ENCODE data around the gene KCTD6. TPM values are rescaled to one million over a fixed set of nuclear protein-coding genes. Genes with fewer than 3 reads are reported as not detected.

KCTD6 gene
- total RNA-seq, 1 experiment from 2014 or later: 12.0 TPM

- TF ChIP-seq RAD21 (IDR thresholded peaks at IDR 0.05; ENCODE audit: low read depth): no peak
These were observed 11.0 kb downstream of the KCTD6 start (continued) for GRCh38 chr3:58502872-58503271.

GRCh38 chr3:58507356-58508078 lies 15.6 kb downstream of the KCTD6 start:
- Histone ChIP-seq H3K4me2 (ENCODE audit: low read length) (no peak overlapping the region), H3K9ac (ENCODE audit: low read length) (no peak overlapping the region), H3K9me2 (ENCODE audit: insufficient read depth) (no peaks in the 10 kb centered on the region), H3K27ac (ENCODE audit: low read depth, low read length) (no peak overlapping the region), H3K4me1 (ENCODE audit: control insufficient read depth in 1 of 2, insufficient read depth in 2 of 2, low read length in 2 of 2) (no peaks in the 10 kb centered on the region), H3K27me3 (ENCODE audit: insufficient read depth, low read length) (no peaks in the 10 kb centered on the region), H4K20me1 (ENCODE audit: insufficient read depth) (no peaks in the 10 kb centered on the region), H3K9me3 (ENCODE audit: control insufficient read depth in 1 of 2, insufficient read depth in 1 of 2, low read depth in 1 of 2, low read length in 2 of 2) (no peaks in the 10 kb centered on the region), H3K36me3 (ENCODE audit: control insufficient read depth in 1 of 2, insufficient read depth in 2 of 2, low read length in 2 of 2) (peaks cover 0 to 5% of the 10 kb centered on the region in 2 experiments; a peak in 1 of 4 replicates), H3K4me3 (replicated peaks in 1 of 2; ENCODE audit: low read depth in 1 of 2, low read length in 2 of 2) (no peak overlapping the region), H2AFZ (ENCODE audit: low read depth, low read length, poor library complexity, severe bottlenecking) (no peak overlapping the region), H3K79me2 (ENCODE audit: insufficient read depth, low read length) (peaks cover 11% of the 10 kb centered on the region)
- no peak for TF ChIP-seq FOSL1 (IDR thresholded peaks at IDR 0.05; ENCODE audit: low read depth)
- TF ChIP-seq ZBTB33 (IDR thresholded peaks at IDR 0.05; ENCODE audit: extremely low read depth, insufficient replicate concordance, low read length): no peak
- TF ChIP-seq SP1 (IDR thresholded peaks at IDR 0.05; ENCODE audit: low read depth): no peak
- TF ChIP-seq SIN3A (IDR thresholded peaks at IDR 0.05; ENCODE audit: low read depth): no peak
- no peak for TF ChIP-seq REST (IDR thresholded peaks at IDR 0.05; ENCODE audit: low read depth)
- TF ChIP-seq POLR2A (IDR thresholded peaks at IDR 0.05; ENCODE audit: borderline replicate concordance, extremely low read depth, insufficient read depth, insufficient read length): no peak
- no peak for TF ChIP-seq ELF1 (IDR thresholded peaks at IDR 0.05; ENCODE audit: borderline replicate concordance, low read depth)
- TF ChIP-seq TCF7L2 (IDR thresholded peaks at IDR 0.05; ENCODE audit: borderline replicate concordance, extremely low read depth, insufficient read depth, insufficient read length): no peak
- no peak for TF ChIP-seq RAD21 (IDR thresholded peaks at IDR 0.05; ENCODE audit: low read depth)
- TF ChIP-seq CBX3 (IDR thresholded peaks at IDR 0.05; ENCODE audit: low read depth): no peak
- RAD21 ChIA-PET (ENCODE audit: low non-redundant PET in 1 of 2, low total read pairs in 2 of 2, uncharacterized antibody in 2 of 2, unreplicated experiment in 2 of 2): no interaction called here
- ATAC-seq (no peak), DNase-seq (ENCODE audit: low read depth, low spot score) (no peak)
- intact Hi-C loops (cut with micrococcal nuclease): no loop called here
- CTCF ChIA-PET: no interaction called here
- BruUV-seq (replicated peaks): no TSS peak
- POLR2A ChIA-PET: no interaction called here
